A549 treated with AZD9567 at 1 μM for 4 hours (cell line): ENCODE results near the gene OTULINL. TPM values are rescaled to one million over a fixed set of nuclear protein-coding genes. Genes with fewer than 3 reads are reported as not detected.

Source experiments
- total RNA-seq: library from RNA; stranded (reverse); fragments of 200-300 nt; extraction: Qiagen RNA extraction; gene quantifications from 5 replicates; pipeline ENCODE4 v1.2.3, GENCODE V29; 2022; ENCODE audit not compliant: insufficient read depth

OTULINL gene
- total RNA-seq, result 11.2 to 16.1 TPM (median 13.8 TPM) in 5 replicates

DNA sequence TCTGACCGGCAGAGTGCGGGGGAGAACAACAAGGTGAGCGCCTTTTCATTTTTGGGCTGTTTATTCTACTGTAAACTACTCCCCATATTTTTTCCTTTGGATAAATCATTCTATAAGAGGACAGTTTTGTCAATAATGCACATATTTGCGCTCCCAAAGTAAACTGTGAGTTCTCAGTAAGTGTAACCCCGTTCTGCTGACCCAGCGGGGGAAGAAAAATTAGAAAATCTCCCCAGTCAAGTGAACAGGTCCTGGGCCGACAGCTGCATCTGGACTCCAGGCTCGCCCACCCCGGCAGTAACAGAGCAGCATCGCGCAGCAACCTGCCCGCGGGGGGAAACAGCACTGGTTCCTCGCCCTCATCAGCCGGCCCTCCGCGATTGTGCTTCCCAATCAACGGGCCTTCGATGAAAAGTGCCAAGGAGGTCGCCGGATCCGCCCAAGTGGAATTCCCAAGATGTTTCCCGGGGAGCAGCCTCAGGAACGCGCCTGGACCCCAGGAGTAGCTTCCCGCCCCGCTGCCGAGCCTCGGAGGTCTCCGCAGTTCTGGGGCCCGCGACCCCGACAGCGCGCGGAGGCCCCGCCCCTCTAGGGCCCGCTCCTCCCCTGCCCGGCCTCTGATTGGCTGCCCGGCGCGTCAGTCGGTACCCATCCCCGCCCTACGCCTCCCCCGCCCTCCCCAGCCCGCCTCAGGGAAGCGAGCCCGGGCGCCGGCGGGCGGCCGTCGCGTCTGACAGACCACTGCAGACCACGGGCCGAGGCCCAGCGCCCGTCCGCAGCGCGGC, at the start of gene OTULINL:
OTULINL (plus strand) TSS at position 687 of the 785 bp plus-strand sequence. CDS start 103 bp downstream, outside the sequence.

Other genes starting within 250 kb of the OTULINL start
- 17.2 to 25.3 TPM (median 21.3 TPM) in 5 replicates for gene OTULIN, start 82.9 kb downstream of the OTULINL start, total RNA-seq